Measurements from ENCODE around the gene ST6GALNAC3.

DNA sequence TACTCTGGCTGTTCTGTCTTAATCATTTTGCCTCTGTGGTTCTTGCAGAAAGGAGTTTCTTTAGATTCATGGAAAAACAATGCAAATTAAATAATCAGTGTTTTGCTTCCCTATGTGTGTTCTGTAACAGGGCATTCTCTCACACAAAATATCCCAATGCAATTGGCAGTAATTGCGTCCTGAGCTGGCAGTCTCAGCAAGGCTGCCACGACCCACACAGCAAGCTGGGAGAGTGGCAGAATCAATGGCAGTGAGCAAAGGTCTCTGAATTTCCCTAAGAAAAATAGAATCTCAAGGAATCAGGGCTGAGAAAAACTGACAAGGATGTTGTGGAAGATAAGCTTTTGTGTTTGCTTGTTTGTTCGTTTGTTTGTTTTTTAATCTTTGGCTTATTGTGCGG, 594.6 kb downstream of the ST6GALNAC3 start:
- TF ChIP-seq, protein P1, sequence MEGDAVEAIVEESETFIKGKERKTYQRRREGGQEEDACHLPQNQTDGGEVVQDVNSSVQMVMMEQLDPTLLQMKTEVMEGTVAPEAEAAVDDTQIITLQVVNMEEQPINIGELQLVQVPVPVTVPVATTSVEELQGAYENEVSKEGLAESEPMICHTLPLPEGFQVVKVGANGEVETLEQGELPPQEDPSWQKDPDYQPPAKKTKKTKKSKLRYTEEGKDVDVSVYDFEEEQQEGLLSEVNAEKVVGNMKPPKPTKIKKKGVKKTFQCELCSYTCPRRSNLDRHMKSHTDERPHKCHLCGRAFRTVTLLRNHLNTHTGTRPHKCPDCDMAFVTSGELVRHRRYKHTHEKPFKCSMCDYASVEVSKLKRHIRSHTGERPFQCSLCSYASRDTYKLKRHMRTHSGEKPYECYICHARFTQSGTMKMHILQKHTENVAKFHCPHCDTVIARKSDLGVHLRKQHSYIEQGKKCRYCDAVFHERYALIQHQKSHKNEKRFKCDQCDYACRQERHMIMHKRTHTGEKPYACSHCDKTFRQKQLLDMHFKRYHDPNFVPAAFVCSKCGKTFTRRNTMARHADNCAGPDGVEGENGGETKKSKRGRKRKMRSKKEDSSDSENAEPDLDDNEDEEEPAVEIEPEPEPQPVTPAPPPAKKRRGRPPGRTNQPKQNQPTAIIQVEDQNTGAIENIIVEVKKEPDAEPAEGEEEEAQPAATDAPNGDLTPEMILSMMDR (tag by site-specific recombination; IDR thresholded peaks at IDR 0.05), result no peak
- TF ChIP-seq KLF16 (tag by site-specific recombination; IDR thresholded peaks at IDR 0.05) (no peak), ZNF76 (tag by site-specific recombination; IDR thresholded peaks at IDR 0.05; ENCODE audit: borderline replicate concordance, low read depth) (no peak)

Measured in HEK293 (cell line).